GM20000 (cell line): Measurements from ENCODE around the gene RDH12.

Experiments
- DNase-seq: peaks from one replicate; pipeline ENCODE4 v3.0.0; 2012; ENCODE audit warnings: low spot score
- CTCF ChIP-seq: IDR thresholded peaks from 2 replicates; pipeline ENCODE4 v1.5.1; 2012; ENCODE audit warnings: mild to moderate bottlenecking, control low read depth; ENCODE audit errors: extremely low read depth, missing control alignments

RDH12 gene

GRCh38 chr14:67765192-67765834 is 63.6 kb downstream of the RDH12 start:
- no peak for TF ChIP-seq CTCF
- no peak for DNase-seq

DNA sequence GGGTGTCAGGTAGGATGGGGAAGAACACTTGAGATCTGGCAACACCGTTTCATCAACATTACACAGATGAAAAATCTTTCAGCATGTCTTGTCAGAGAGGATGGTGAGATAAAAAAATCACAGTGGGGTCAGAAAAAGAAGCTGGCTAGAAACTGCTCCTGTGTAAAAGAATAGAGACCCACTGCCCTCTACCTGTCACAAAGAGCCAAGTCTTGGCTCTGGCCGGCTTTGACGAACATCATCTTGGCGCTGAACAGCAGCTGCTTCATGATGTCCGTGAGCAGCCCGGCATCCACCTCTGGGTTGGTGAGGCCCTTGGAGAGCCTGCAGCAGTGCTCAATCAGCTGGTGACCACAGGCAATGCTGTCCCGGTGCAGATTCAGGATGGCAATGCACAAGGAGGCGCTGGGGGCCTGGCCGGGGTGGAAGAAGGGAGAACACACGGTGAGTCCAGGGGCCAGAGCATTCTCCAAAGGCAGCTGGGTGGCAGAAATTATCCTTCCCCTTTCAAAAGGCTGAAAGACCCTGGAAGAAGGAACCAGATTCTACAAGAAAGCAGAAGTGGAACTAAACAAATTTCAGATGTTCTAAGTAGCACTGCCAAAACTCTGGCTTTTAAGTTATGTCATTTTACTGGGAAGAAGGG is 64.5 kb downstream of the RDH12 start:
- DNase-seq, result no peak
- no peak for TF ChIP-seq CTCF

DNA sequence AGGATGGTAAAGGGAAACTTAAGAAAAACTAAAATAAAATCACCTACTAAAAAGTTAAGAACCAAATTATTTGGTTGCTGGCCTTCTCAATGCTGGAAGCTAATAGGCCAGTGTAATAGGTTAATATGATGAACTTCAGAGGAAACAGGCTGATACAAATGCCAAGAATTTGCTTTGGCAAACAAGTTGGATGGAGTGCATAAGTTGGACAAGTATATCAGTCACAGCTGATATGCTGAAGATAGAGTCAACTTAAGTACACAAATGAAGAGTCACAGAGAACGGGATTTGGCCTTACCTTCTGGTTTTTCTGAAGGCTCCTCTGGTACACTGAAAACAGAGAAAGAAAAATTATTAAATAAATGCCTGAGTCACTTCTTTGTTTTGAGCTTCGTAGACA is 66.5 kb downstream of the RDH12 start:
- no peak for TF ChIP-seq CTCF
- DNase-seq, result no peak

GRCh38 chr14:67773844-67774377 is 72.2 kb downstream of the RDH12 start:
- no peak for TF ChIP-seq CTCF
- DNase-seq, result no peak

- no peak for TF ChIP-seq CTCF
- DNase-seq, result no peak
Measured at GRCh38 chr14:67776653-67777322, 75.1 kb downstream of the RDH12 start.

DNA sequence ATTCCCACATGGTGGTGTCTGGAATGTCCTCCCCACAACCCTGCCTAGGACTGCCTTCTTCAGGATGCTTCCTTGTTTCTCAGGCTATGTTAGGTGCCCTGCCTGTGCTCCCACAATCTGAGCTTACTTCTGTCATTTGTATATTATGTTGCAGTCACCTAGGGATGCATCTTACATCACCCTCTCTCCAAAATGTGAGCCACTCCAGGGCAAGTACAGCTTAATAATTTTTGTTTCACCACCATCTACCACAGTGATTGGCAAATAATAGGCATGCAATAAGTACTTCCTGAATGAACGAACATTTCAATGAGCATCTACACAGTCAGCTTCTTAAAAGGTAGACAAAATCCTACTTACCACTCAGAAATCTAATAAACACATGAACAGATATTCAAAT is 77.1 kb downstream of the RDH12 start:
- DNase-seq, result no peak
- TF ChIP-seq CTCF, result no peak

- TF ChIP-seq CTCF, result no peak
- no peak for DNase-seq
Measured at GRCh38 chr14:67782090-67782489, 80.4 kb downstream of the RDH12 start.
